OCI-LY3 (cell line): ENCODE results near the gene PSMD9.
"Not testable (repeated sequence)": the region's sequence is repeated elsewhere in the genome, so short reads cannot be mapped to it uniquely, and the experiment has no call there.

Experiments
- H2AFZ ChIP-seq: fragments of 200-600, 300-600 bp; shearing (Covaris generic); 2 replicates; pipeline ENCODE4 v1.6.0; 2014; ENCODE audit warnings: antibody characterized with exemption, low read depth, low read length
- H3K27ac ChIP-seq: fragments of 200-600, 300-600 bp; sonication (generic); 2 replicates; pipeline ENCODE4 v1.5.1; 2014; ENCODE audit warnings: mild to moderate bottlenecking, low read length, moderate library complexity, mixed read lengths
- H3K27me3 ChIP-seq: fragments of 200-600, 300-600 bp; sonication (generic); 2 replicates; pipeline ENCODE4 v1.6.1; 2014; ENCODE audit warnings: low read depth, low read length, mixed read lengths
- H3K36me3 ChIP-seq: fragments of 200-600, 300-600 bp; sonication (generic); replicated peaks from 2 replicates; pipeline ENCODE3; 2014; ENCODE audit warnings: low read depth, low read length, mixed read lengths
- H3K4me1 ChIP-seq: fragments of 300-600, 200-600 bp; sonication (generic); 2 replicates; pipeline ENCODE4 v1.6.1; 2014; ENCODE audit warnings: low read length, mixed read lengths
- H3K4me2 ChIP-seq: fragments of 200-600, 300-600 bp; sonication (generic); 2 replicates; pipeline ENCODE4 v1.6.1; 2014; ENCODE audit warnings: low read length, mixed read lengths
- H3K4me3 ChIP-seq: fragments of 300-600, 200-600 bp; sonication (generic); 2 replicates; pipeline ENCODE4 v1.5.1; 2014; ENCODE audit warnings: antibody characterized with exemption, mild to moderate bottlenecking, low read length, moderate library complexity
- H3K79me2 ChIP-seq: fragments of 300-600, 200-600 bp; shearing (Covaris generic); 2 replicates; pipeline ENCODE4 v1.6.1; 2014; ENCODE audit warnings: mild to moderate bottlenecking, low read length, mixed read lengths
- H3K9ac ChIP-seq: fragments of 300-600, 200-600 bp; shearing (Covaris generic); 2 replicates; pipeline ENCODE4 v1.6.0; 2014; ENCODE audit warnings: mild to moderate bottlenecking, low read length, moderate library complexity
- H3K9me3 ChIP-seq: fragments of 200-600, 300-600 bp; shearing (Covaris generic); 2 replicates; pipeline ENCODE4 v1.6.1; 2014; ENCODE audit warnings: low read length, mixed read lengths; ENCODE audit not compliant: insufficient read depth
- H4K20me1 ChIP-seq: fragments of 200-600, 300-600 bp; sonication (generic); 2 replicates; pipeline ENCODE4 v1.6.1; 2016; ENCODE audit warnings: low read length, mixed read lengths; ENCODE audit not compliant: insufficient read depth
- EZH2phosphoT487 ChIP-seq: fragments of 200-600 bp; shearing (Covaris generic); IDR thresholded peaks from 2 replicates; pipeline ENCODE4 v1.6.1; 2018; ENCODE audit warnings: antibody characterized with exemption, mixed run types, low read depth
- TF ChIP-seq, protein P1 (sequence below): fragments of 200-600, 300-600 bp; sonication (generic); IDR thresholded peaks from 2 replicates; pipeline ENCODE4 v1.5.1; 2014; ENCODE audit warnings: antibody characterized with exemption, low read length, low read depth

The PSMD9 gene

DNA sequence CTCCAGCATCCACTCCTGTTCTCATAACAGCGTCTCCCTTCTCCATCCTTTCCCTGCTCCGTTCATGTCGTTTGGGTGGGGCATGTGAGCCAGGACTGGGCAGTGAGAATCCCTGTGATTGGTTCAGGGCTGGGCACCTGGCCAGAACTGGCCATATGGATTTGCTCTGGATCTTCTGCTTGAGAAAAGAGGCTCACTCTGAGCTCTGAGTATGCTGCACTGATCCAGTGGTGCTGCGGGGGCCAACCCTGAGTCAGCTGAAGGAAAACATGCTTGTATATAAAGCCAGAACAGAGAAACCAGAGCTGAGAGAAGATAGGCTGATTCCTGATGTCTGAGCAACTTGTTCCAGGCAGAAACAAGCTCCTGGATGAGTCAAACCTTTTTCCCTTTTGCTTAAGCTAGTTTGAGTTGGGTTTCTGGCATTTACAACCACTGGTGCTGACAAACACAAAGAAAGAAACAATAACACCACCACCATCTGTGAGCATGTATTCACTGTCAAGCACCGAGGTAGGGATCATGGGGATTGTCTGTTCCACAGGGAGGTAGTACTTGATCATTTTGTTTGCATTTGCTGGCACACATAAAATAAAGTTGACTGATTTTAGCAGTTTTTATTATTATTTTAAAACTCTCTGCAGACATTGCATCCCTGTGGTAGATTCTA lies 15.9 kb upstream of the PSMD9 start:
- Histone ChIP-seq H3K9ac (no peak overlapping the region), H3K4me1 (peaks cover 4% of the 10 kb centered on the region; the same call in 1 of the 2 replicates), H3K79me2 (no peaks in the 10 kb centered on the region), H2AFZ (no peak overlapping the region), H3K9me3 (no peaks in the 10 kb centered on the region), H3K4me3 (no peak overlapping the region), H4K20me1 (no peaks in the 10 kb centered on the region), H3K36me3 (no peaks in the 10 kb centered on the region), H3K4me2 (no peak overlapping the region), H3K27ac (no peak overlapping the region), H3K27me3 (no peaks in the 10 kb centered on the region)
- no peak for TF ChIP-seq EZH2phosphoT487
- TF ChIP-seq, protein P1, sequence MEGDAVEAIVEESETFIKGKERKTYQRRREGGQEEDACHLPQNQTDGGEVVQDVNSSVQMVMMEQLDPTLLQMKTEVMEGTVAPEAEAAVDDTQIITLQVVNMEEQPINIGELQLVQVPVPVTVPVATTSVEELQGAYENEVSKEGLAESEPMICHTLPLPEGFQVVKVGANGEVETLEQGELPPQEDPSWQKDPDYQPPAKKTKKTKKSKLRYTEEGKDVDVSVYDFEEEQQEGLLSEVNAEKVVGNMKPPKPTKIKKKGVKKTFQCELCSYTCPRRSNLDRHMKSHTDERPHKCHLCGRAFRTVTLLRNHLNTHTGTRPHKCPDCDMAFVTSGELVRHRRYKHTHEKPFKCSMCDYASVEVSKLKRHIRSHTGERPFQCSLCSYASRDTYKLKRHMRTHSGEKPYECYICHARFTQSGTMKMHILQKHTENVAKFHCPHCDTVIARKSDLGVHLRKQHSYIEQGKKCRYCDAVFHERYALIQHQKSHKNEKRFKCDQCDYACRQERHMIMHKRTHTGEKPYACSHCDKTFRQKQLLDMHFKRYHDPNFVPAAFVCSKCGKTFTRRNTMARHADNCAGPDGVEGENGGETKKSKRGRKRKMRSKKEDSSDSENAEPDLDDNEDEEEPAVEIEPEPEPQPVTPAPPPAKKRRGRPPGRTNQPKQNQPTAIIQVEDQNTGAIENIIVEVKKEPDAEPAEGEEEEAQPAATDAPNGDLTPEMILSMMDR = no peak

DNA sequence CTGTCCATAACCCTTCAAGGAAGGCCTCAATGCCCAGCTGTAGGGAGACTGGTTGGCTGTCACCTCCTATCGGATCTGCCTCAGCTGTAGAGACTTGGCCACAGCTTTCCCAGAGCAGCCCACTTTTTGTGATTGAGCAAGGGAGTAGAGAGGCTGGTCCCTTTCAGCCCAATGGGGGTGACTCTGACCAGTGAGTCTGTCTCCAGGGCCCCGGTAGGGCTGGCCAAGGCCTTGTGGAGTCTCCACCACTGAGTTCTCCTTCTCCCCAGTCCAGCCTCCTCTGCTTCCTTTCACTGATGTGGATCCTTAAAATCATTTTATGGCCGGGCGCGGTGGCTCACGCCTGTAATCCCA lies 15.4 kb upstream of the PSMD9 start:
- Histone ChIP-seq H3K36me3 (no peaks in the 10 kb centered on the region), H3K27me3 (no peaks in the 10 kb centered on the region), H3K4me3 (no peak overlapping the region), H3K79me2 (no peaks in the 10 kb centered on the region), H3K27ac (no peak overlapping the region), H2AFZ (no peak overlapping the region), H3K4me2 (no peak overlapping the region), H3K9me3 (no peaks in the 10 kb centered on the region), H4K20me1 (no peaks in the 10 kb centered on the region), H3K9ac (no peak overlapping the region), H3K4me1 (peaks cover 4% of the 10 kb centered on the region; the same call in 1 of the 2 replicates)
- TF ChIP-seq EZH2phosphoT487 = no peak
- TF ChIP-seq, protein P1 = no peak

DNA sequence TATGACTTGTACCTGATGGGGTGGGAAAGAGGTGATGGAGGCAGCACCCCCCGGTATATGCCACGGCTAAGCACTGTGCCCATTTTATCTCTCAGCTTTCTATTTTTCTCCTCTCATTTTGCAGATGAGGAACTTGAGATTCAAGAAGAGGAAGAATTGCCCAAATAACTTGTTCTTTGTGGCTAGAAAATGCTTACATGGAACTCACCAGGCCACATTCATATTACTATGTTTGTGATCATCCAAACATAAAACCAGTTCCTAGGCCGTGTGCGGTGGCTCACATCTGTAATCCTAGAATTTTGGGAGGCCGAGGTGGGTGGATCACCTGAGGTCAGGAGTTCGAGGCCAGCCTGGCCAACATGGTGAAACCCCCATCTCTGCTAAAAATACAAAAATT lies 14.5 kb upstream of the PSMD9 start:
- Histone ChIP-seq H3K4me1 (peaks cover 4% of the 10 kb centered on the region; the same call in 1 of the 2 replicates), H3K36me3 (no peaks in the 10 kb centered on the region), H4K20me1 (no peaks in the 10 kb centered on the region), H3K27me3 (no peaks in the 10 kb centered on the region), H3K79me2 (no peaks in the 10 kb centered on the region), H3K27ac (no peak overlapping the region), H3K4me2 (no peak overlapping the region), H3K9ac (no peak overlapping the region), H3K4me3 (no peak overlapping the region), H3K9me3 (no peaks in the 10 kb centered on the region), H2AFZ (no peak overlapping the region)
- TF ChIP-seq EZH2phosphoT487 = no peak
- TF ChIP-seq, protein P1 = no peak

DNA sequence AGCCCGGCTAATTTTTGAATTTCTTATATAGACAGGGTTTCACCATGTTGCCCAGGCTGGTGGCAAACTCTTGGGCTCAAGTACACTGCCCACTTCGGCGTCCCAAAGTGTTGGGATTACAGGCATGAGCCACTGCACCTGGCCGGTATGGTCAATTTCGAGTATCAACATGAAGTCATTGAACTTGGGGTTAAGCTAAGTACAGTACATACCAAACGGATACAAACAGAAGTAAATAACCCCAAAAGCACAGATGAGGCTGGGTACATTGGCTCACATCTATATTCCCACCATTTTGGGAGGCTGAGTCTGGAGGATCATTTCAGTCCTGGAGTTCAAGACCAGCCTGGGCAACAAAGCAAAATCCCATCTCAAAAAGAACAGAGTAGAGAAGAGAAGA lies 13.0 kb upstream of the PSMD9 start:
- no peaks in the 10 kb centered on the region for H3K79me2 ChIP-seq
- no peaks in the 10 kb centered on the region for H3K36me3 ChIP-seq
- H3K4me1 ChIP-seq = peaks cover 4% of the 10 kb centered on the region; the same call in 1 of the 2 replicates
- H2AFZ ChIP-seq = no peak overlapping the region
- no peak overlapping the region for H3K4me2 ChIP-seq
- H3K4me3 ChIP-seq = no peak overlapping the region
- H4K20me1 ChIP-seq = no peaks in the 10 kb centered on the region
- no peaks in the 10 kb centered on the region for H3K27me3 ChIP-seq
- H3K9ac ChIP-seq = no peak overlapping the region
- no peak overlapping the region for H3K27ac ChIP-seq
- no peaks in the 10 kb centered on the region for H3K9me3 ChIP-seq
- TF ChIP-seq, protein P1 = no peak
- no peak for TF ChIP-seq EZH2phosphoT487

DNA sequence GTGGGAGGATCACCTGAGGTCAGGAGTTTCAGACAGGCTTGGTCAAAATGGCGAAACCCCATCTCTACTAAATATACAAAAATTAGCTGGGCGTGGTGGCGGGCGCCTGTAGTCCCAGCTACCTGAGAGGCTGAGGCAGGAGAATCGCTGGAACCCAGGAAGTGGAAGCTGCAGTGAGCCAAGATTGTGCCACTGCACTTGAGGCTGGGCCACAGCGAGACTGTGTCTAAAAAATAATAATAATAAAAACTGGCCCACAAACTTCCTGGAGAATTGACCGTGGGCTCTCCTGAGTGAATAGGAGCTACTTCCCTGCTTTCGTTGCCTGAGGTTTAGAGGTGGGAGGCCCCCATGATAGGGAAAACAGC lies 12.5 kb upstream of the PSMD9 start:
- H4K20me1 ChIP-seq, H3K4me2 ChIP-seq, H3K79me2 ChIP-seq, H3K9me3 ChIP-seq, H3K4me1 ChIP-seq, H3K9ac ChIP-seq, H3K36me3 ChIP-seq, H3K4me3 ChIP-seq, H2AFZ ChIP-seq, H3K27me3 ChIP-seq, H3K27ac ChIP-seq: not testable (repeated sequence)
